DND-41 (cell line): ENCODE results near the gene PPP1R17.

Source experiments
- CTCF ChIP-seq: IDR thresholded peaks from 2 replicates; pipeline ENCODE4 v1.5.1; 2012; ENCODE audit warnings: borderline replicate concordance, low read length, moderate library complexity, mild to moderate bottlenecking; ENCODE audit not compliant: poor library complexity, severe bottlenecking; ENCODE audit errors: extremely low read depth
- EZH2 ChIP-seq: IDR thresholded peaks from 3 replicates; pipeline ENCODE4 v1.6.1; 2012; ENCODE audit warnings: borderline replicate concordance, low read depth, mild to moderate bottlenecking, moderate library complexity, low read length, inconsistent platforms; ENCODE audit not compliant: severe bottlenecking

- TF ChIP-seq CTCF (no peak), EZH2 (no peak)
These were observed 23.2 kb downstream of the PPP1R17 start for GRCh38 chr7:31710171-31710570.
